GM19468 (cell line): Measurements from ENCODE around the gene SHISAL1.

Source experiments
- ATAC-seq: cut with Tn5 transposase; IDR thresholded peaks from one replicate; pipeline ENCODE4 v1.9.1; 2021; ENCODE audit warnings: mild to moderate bottlenecking, moderate library complexity, moderate number of reproducible peaks; ENCODE audit not compliant: unreplicated experiment; ENCODE audit errors: extremely low read depth

The SHISAL1 gene

DNA sequence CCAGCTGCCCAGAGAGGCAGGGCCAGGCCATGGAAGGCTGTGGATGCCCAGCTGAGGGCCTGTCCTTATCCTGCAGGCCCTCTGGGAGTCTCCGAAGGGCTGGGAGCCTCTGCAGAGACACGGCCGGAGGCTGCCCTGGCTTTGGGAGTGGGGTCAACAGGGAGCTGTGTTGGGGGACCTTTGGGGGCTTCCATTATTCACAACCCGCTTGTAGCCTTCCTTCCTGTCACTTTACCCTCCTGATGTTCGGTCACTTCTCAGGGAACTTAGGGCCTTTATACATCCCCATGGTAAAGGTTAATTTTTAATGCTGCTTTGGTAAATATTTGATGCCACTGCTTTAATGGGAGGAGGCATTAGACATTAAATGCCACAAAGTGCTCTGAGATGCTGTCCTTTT, 44.9 kb downstream of the SHISAL1 start:
- ATAC-seq: no peak

DNA sequence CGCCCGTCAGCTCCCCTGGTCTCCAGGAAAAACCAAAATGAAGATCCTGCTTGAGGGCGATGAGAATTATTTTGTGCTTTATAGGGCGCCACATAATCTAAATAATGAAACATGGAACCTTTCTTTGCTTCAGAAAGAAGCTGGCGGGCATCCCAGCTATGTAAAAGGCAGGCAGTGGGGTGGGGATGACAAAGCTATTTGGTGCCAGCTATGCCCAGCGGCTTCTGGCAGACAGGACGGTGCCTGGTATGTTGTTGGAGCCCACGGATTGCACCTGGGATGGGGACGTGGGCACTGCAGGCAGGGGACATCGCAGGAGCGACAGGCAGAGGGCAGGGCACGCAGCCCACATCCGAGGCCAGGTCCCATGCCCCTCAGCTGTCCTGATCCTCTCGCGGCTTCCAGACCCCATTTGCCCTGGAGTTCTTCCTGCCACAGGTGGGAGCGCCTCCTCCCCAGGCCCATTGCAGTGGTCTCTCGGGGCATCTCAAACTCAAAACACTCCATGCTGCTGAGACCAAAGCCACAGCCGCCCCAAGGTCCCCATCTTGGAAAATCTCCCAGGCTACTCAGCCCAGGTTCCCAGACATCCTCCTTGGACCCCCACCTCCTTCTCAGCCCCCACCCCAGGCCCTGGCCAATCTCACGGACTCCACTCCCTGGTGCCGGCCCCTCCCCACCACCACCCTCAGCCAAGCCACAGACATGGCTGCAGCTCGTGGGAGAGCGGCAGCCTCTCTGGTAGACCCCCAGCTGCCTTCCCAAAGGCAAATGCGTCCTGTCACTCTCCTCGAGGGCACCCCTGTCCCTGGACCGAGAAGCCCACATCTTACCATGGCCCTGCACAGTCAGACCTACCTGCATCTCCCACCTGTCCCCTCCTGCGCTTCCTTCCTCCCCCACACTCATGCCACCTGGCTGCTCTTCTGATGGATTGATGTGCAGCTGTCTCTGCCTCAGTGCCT, 45.7 kb downstream of the SHISAL1 start:
- ATAC-seq: no peak

DNA sequence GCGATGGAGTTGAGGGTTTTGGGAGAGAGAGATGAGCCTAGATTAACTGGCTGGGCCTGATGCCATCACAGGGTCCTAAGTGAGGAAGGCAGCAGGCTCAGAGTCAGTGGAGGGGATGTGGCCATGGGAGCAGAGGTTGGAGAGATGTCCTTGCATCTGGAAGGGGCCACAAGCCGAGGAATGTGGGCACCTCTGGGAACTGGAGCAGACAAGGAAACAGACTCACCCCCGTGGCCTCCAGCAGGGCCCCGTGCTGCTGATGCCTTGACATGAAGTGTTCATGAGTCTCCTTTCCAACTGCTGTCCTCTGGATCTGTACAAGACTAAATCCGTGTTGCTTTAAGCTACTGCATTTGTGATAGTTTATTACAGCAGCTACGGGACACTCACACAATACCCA, 49.2 kb downstream of the SHISAL1 start:
- no peak for ATAC-seq

DNA sequence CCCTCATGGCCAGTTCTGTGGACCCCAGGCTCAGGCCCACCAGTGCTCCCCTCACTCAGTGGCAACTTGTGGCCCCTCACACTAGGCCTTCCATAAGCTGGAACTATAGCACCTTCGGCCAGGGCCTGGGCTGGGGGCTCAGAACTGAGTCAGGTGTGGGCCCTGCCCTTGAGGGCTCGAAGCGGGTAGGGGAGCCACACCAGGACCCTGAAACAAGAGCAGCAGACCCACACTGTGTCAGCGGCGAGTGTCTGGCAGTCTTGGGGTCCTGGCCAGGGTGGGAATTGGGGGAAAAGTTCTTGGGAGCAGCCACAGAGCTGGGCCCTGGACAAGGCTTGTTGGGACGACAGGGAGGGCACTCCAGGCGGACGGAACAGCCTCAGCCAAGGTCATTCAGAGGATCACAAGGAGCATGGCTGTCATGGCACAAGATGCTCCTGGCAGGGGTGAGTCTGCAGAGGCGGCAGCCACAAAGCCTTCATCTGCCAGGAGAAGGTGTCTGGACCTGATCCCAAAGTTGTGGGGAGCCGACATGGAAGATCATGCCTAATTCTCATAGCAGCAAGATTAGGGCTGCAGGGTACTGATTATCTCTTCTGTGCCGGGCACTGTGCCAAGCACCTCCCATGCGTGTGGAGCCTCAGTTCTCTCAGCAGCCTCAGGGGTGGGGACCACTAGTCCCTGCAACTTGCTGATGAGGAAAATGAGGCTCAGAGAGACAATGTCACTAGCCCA, 50.7 kb downstream of the SHISAL1 start:
- no peak for ATAC-seq

DNA sequence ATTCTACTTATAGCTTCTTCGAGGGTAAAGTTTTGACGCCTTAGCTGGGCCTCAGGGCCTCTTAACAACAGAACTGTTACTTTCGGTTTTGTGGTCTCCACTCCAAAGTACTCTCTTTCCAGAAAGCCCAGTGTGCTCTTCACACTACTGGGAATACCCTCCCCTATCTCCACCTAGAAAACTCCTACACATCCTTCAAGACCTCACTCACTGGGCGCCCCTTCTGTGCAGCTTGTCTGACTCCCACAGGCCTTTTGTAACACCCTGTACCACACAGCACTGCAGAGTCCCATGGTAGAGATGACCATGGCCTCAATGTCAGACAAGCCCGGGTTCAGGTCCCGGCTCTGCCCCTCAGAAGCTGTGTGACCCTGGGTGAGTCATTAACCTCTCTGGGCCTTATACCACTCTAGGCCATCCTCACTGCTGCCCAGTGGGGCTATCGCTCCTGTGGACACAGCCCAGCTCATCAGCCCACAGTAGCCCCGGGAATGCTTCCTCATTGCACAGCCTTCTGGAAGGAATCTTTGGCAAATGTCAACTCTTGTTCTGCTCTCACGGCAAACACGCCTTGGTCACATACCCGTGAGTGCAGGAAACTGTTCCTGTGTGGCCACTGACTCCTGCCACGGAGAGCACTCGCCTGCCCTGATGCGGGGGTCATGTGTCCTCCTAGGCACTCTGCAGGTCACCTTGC, 51.4 kb downstream of the SHISAL1 start:
- no peak for ATAC-seq

DNA sequence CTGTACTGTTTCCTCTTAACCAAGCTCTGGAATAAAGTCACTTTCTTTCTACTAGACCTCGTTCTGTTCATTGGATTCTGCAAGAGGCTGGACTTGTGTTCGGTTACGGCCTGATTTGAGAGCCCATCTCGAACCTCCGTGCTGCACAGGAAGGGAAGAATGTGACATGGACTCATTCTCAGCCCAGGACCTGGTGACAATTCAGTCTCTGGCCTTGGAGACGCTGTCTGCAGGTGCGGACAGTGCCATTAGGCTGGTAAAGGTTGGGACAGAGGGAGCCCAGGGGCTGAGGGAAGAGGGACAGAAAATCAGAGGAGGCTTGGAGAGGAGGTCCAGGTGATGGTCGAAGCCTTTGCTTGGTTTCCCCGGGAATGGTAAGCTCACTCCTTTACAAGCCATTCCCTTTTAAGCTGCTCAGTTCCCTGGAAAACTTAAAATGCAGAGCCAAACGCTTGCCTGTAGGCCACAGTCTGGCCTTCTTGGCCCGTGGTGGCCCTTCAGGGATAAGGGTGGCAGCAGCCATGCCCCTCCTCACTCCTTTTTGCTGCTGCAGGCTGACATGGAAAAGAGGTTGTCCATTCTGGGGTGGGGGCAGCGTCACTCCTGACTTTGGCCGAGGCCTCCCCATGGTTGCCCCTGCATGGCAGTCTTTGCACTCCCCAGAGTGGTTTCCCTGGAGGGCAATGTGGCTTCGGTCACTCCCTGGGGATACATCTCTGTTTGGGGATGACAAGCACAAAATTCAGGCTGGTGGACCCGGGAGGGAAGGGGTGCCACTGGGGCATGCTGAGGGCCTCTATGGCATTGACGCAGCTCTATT, 52.3 kb downstream of the SHISAL1 start:
- no peak for ATAC-seq

DNA sequence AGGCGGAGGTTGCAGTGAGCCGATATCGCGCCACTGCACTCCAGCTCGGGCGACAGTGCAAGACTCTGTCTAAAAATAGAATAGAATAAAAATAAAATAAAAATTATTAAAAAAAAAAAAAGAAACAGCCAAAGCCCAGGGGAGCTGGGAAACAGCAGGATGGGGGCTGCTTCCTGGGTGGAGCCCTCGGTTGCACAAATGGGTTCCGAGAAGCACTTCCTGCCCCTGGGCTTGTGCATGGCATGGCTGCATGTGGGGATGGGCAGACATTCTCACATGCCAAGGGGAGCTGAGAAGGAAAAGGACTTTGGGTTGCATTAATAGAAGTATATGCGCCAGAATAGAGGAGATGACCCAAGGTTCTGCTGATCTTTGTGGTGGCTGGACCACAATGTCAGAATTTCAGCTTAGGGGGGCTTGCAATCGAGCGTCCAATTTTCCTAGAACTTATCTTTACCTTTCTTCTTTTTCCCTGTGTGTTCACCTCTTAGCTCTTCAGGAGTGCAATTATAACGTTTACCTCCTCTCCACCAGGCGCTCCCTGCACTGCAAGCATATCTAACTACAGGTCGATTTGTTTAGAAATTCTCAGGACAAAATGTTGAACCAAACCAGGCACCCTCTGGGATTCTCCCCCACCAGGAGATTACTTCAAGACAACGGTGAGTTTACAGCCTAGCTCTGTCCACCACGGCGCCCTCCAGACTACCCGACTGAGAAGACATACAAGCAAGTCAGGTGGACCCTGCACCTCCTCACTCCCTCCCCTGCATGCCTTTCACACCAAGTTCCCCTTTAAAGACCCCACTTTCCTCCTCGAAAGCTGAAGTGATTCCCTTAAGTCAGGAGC, 53.2 kb downstream of the SHISAL1 start:
- no peak for ATAC-seq

DNA sequence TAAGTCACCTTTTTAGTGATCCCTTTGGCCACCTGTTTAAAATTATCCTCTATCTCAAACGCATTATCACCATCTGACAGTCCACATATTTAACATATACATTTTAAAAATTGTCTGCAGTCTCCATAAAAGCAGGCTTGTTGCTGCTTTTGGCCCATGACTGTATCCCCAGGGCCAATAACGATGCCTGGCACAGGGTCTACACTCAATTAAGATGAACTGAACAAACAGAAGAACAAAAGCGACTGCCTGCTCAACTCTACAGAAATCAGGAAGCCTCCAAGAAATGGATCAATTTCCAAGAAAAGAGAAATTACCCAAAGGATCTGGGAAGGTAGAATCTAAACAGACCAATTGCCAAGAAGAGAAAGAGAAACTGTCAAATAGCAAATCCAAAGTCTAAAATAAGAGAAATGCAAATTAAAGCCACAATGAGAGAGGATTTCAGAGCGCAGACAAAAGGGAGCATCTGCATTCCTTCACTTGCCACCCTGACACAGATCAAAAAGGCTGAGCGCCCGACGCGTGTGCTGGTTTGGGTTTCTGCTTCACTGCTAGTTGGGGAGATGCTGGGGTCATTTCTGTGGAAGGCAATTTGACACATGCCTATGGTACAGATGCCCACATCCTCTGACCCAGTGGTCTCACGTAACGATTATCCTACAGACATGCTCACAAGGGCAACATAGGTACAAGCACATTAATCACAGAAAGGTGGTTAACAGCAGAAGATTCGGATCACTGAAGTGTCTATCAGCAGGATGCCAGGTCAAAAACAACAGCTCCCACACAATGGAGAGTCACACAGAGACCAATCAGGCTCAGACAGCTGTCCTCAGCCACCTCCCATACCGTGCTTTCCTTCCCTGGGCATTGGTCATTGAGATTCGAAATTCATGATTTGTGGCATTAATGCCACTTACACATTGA, 55.9 kb downstream of the SHISAL1 start:
- ATAC-seq: no peak

DNA sequence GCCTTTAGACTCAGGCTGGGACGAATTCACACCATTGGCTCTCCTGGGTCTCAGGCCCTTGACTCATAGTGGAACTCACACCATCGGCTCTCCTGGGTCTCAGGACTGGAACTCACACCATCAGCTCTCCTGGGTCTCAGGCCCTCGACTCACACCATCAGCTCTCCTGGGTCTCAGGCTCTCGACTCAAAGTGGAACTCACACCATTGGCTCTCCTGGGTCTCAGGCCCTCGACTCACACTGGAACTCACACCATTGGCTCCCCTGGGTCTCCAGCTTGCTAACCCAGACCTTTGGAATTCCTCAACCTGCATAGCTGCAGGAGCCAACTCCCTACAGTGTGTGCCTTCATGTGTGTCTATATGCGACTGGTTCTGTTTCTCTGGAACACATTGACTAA, 56.7 kb downstream of the SHISAL1 start:
- ATAC-seq: no peak

DNA sequence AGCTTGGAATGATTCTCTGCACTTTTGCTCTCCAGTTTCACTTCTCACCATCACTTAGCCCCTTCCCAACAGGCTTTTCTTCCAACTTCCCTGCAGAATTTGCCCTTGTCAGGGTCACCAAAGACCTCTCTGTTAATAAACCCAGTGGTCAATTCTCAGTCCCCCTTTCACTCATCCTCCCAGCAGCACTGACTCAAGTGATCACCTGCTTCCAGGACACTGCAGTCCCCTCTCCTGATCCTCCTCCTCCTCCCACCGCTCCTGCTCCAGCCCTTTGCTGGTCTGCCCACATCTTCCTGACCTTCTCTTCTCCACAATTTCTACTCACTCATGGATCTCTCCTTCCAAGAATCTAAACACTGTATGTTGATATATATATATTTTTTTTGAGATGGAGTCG, 57.9 kb downstream of the SHISAL1 start:
- no peak for ATAC-seq

DNA sequence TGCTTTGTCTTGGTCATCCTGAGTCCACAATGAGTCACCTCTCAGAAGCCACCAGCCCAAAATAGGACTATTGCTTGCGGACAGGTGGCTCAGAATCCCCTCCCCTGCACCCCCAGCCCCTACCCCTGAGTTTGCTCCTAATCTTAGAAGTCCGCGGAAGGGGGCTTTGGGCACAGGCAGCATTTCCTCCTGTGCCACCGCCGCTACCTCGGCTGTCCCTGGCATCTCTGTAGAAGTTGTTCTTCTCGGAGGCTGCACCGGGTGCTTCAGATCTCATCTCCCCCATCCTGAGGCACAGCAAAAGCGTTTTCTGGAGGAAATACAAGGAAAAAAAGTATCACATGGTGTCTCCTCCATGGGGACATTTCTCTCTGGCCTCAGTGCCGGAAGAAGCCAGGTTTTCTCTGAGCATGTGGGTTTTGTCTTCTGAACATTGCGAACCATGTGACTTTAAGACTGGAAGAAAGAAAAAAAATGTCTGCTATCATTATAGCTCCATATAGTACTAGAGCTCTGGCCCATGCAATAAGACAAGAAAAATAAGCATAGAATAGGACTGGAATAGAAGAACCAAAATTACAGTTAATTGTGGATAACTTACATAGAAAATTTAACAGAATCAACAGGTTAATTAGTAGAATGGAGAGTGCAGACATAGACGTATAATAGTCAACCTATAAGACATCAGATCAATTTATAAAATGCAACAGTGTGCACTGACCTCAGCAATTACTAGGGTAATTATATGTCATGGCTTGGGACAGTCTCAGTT, 63.2 kb downstream of the SHISAL1 start:
- ATAC-seq: no peak

DNA sequence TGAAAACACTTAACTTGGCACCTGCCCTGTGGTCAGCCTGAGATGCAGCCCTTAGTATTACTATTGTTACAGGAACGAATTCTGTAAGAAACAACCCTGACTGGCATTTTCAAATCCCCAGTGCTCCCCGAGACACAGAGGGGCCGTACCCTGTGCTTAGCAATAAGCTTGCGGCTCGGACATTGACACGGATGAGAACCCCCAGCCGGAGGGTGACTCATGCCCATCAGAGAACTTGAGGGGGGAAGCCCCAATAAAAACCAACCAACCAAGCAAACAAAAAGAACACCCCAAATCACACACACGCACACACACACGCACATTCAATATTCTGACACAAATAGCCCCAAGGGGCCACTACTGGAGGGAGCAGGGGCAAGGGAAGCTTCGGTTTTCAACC, 63.8 kb downstream of the SHISAL1 start:
- ATAC-seq: no peak

DNA sequence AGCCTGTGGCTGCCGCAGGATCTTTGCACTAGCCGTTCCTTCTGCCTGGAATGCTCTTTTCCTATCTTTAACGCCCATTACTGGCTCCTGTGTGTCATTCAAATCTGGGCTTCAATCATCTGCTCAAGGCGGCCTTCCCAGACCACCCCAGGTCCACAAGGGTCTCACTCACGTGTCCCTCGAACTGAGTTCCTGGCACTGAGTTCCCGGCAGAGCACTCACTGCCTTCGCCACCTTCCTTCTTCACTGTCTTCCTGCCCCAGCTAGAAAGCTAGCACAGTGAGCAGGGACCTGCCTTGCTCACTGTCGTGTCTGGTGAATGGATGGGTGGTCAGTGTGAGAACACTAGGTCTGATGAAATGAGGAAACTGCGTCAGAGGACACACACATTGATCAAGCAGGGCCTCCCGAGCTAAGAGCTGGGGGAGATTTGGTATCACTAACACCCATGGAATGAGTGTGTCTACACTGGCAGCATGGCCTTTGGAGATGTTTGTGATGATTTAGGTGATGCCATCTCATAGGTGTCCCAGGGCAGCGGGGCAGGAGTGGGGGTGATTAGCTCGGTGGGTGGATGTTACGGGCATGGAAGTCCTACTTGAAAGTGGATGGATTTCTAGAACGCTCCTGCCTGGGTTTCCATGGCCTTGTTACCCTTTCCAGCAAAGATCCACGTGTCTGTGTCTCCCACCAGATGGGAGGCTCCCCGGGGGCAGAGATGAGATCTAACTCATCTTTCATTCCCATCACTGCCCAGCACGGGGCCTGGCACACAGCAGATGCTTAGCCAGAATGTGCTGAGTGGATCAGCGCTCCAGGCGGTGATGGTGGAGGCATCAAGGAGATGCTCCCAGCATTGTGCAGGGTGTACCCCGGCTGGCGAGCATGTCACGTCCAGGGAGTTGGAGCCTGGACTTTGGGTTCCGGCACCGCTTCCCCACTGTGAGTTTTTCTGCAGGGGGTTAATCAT, 64.5 kb downstream of the SHISAL1 start:
- no peak for ATAC-seq

DNA sequence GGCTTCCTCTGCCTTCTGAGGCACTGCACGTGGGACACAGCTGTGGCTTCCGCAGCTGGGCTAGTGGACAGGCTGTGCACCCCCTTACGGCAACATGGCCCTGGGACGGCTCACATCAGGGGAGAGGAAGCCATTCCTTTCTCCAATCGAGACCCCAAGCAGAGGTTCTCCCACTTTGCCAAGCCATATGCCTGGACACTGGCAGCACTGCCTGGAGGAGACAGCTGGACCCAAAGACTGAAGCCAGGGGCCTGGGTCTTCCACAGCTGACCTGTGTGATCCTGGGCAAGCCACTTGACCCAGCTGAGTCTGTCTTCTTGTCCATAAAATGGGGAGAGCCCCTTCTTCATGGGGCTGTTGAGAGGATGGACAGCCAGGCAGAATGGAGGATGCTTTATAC, 65.4 kb downstream of the SHISAL1 start:
- ATAC-seq: no peak

DNA sequence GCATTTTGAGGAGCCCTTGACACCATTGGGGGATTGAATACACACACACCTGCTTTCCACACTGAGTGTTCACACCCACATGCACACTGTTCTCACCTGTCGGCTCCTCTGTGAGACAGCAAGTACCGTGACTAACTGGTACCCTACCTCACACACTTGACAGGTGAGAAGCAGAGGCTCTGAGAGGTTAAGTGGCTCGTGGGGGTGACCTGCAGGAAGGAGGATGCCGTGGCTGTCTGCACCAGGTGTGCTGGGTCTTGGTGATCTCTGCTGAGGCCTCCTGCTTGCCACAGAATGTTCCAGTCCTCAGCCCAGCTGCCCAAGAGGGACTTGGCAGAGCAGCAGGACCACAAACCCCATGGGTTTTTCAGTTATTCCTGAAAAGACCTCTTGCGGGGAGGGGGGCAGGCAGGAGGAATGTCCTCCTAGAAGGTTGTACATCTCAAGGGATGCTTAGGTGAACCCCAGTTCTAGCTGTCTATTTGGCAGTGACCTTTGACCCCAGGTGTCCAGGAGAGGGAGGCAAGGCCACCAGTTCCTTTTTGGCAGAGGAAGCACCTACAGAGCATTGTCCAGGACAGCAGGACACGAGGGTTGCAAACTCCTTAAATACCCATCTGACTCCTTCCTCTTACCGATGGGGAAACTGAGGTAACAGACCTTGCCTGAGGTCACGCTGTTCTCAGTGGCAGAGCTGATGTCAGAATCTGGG, 66.0 kb downstream of the SHISAL1 start:
- ATAC-seq: no peak

DNA sequence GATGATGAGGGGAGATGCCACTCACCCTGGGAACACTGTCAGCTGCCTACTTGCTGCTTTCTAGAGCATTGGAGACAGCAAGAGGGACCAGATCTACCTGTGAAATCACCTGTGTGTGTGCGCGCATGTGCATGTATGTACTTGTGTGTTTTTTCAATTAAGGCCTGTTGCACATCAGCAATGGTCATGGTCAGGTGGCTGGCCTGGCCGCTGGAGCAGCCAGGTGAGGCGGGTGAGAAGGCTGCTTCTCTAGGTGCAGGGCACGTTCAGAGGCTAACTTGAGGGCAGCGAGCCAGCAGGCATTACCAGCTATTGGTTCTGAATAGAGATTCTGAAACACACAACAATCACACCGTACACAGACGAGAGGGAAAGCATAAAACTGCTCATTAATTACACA, 66.9 kb downstream of the SHISAL1 start:
- no peak for ATAC-seq
